Natural killer cell treated with Interleukin-12 subunit alpha and Interleukin-12 subunit beta and Interleukin-15 and Interleukin-18, amount 100 ng/mL, for 72 hours (primary cell): ENCODE measurements around the gene PPP1R9A. TPM values are rescaled to one million over a fixed set of nuclear protein-coding genes. Genes with fewer than 3 reads are reported as not detected.

Source experiments
- ATAC-seq, 2 donors: fragments of 150-1000 bp; cut with Tn5 transposase in 1 of 2; sonication (Bioruptor Pico), chemical (Tn5 transposase) in 1 of 2; 2 replicates each; pipeline ENCODE4 v1.10.0; 2021
- DNase-seq: peaks from one replicate; pipeline ENCODE4 v3.0.0; 2022; ENCODE audit warnings: low spot score
- H3K27ac Mint-ChIP-seq, 2 donors: 1 replicate in 1 of 2; 2 replicates in 1 of 2; pipeline ENCODE4 v1.8.0; 2022; ENCODE audit warnings: mixed read lengths in 2 of 2, mild to moderate bottlenecking in 1 of 2, moderate library complexity in 1 of 2
- H3K27me3 Mint-ChIP-seq, 2 donors: 1 replicate in 1 of 2; 2 replicates in 1 of 2; pipeline ENCODE4 v1.8.0; 2022; ENCODE audit warnings: mixed read lengths in 2 of 2
- H3K36me3 Mint-ChIP-seq: one replicate; pipeline ENCODE4 v1.8.0; 2022; ENCODE audit warnings: mixed read lengths
- H3K4me1 Mint-ChIP-seq, 2 donors: 1 replicate in 1 of 2; 2 replicates in 1 of 2; pipeline ENCODE4 v1.8.0; 2022; ENCODE audit warnings: low read depth in 2 of 2, mixed read lengths in 2 of 2, mild to moderate bottlenecking in 1 of 2
- H3K4me3 Mint-ChIP-seq: one replicate; pipeline ENCODE4 v1.8.0; 2022; ENCODE audit warnings: mixed read lengths
- H3K9me3 Mint-ChIP-seq: 2 replicates; pipeline ENCODE4 v1.8.0; 2022; ENCODE audit warnings: mixed read lengths
- total RNA-seq, 2 donors: library from RNA; stranded (reverse); gene quantifications; one replicate each; pipeline ENCODE4 v1.2.3, GENCODE V29; 2022

The PPP1R9A gene
- total RNA-seq, 2 donors from 2014 or later, result 0.69 to 1.8 TPM

GRCh38 chr7:95250571-95250970 lies 343.2 kb downstream of the PPP1R9A start:
- no peak for DNase-seq
- H3K9me3 Mint-ChIP-seq, result no peaks in the 10 kb centered on the region
- H3K4me3 Mint-ChIP-seq, result no peak overlapping the region
- ATAC-seq, result no peak
- H3K27ac Mint-ChIP-seq, result no peak overlapping the region
- H3K27me3 Mint-ChIP-seq, result peaks cover 0 to 3% of the 10 kb centered on the region in 2 donors
- peaks cover 0 to 5% of the 10 kb centered on the region in 2 donors for H3K4me1 Mint-ChIP-seq
- H3K36me3 Mint-ChIP-seq, result no peaks in the 10 kb centered on the region

GRCh38 chr7:95251966-95252365 lies 344.6 kb downstream of the PPP1R9A start:
- Mint-ChIP-seq H3K36me3 (no peaks in the 10 kb centered on the region), H3K4me3 (no peak overlapping the region), H3K9me3 (no peaks in the 10 kb centered on the region), H3K27ac (no peak overlapping the region), H3K4me1 (peaks cover 0 to 8% of the 10 kb centered on the region in 2 donors), H3K27me3 (no peaks in the 10 kb centered on the region)
- DNase-seq (no peak), ATAC-seq (no peak)

DNA sequence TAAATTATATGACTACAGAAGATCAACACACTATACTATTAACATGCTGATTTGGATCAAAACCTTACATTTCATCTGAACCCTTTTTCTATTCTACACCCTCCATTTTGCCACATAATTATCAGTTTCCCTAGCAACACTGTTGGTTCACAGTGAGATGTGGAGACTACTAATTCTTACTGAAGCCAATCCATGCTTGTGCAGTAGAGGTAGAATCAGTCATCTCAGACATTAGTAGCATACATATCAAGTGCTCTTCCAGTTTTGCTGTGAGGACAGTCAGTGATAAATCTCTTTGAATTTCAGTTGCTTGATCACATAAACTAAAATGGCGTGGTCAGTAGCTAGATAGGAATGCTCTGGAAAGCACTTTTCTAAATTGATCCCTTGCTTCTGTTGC lies 346.6 kb downstream of the PPP1R9A start:
- Mint-ChIP-seq H3K36me3 (no peaks in the 10 kb centered on the region), H3K4me3 (no peak overlapping the region), H3K27me3 (no peaks in the 10 kb centered on the region), H3K9me3 (no peaks in the 10 kb centered on the region), H3K27ac (no peak overlapping the region), H3K4me1 (peaks cover 5 to 8% of the 10 kb centered on the region in 2 donors)
- ATAC-seq (no peak), DNase-seq (no peak)

- ATAC-seq, result peak; percentile 82 to 83
- peaks cover 5 to 8% of the 10 kb centered on the region in 2 donors for H3K4me1 Mint-ChIP-seq
- no peaks in the 10 kb centered on the region for H3K9me3 Mint-ChIP-seq
- H3K27ac Mint-ChIP-seq, result peak overlapping the region; percentile 47
- no peaks in the 10 kb centered on the region for H3K36me3 Mint-ChIP-seq
- no peaks in the 10 kb centered on the region for H3K27me3 Mint-ChIP-seq
- no peak overlapping the region for H3K4me3 Mint-ChIP-seq
- DNase-seq, result no peak
Measured at GRCh38 chr7:95255691-95256090, 348.3 kb downstream of the PPP1R9A start.

DNA sequence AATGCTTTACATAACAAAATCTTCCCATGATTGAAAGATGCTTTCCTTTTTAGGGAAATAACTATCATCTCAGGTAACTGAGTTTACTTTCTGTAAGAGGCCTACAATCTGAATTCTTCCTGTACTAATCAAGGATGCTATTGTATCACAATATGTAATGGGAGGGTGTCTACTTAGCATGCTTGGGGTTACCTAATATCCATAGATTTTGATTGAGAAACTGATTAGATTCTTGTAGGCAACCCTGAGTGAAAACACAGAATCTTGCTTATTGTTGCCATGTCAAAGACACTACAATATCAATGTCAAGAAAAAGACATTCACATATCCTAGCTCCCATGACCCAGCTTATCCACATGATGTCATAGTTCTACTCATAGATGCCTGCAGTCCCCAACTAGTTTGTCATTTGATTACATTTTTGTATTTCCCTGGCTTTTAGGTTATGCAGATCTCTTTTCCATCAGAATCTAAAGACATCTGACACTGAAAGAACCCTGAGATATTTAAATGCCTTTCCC lies 354.6 kb downstream of the PPP1R9A start:
- no peak for DNase-seq
- no peaks in the 10 kb centered on the region for H3K9me3 Mint-ChIP-seq
- H3K36me3 Mint-ChIP-seq, result no peaks in the 10 kb centered on the region
- no peak overlapping the region for H3K27ac Mint-ChIP-seq
- peaks cover 0 to 5% of the 10 kb centered on the region in 2 donors for H3K4me1 Mint-ChIP-seq
- no peaks in the 10 kb centered on the region for H3K27me3 Mint-ChIP-seq
- no peak overlapping the region for H3K4me3 Mint-ChIP-seq
- no peak for ATAC-seq

- Mint-ChIP-seq H3K4me1 (peaks cover 0 to 5% of the 10 kb centered on the region in 2 donors), H3K36me3 (no peaks in the 10 kb centered on the region), H3K27me3 (no peaks in the 10 kb centered on the region), H3K9me3 (no peaks in the 10 kb centered on the region), H3K4me3 (no peak overlapping the region), H3K27ac (no peak overlapping the region)
- no peak for DNase-seq
- no peak for ATAC-seq
Measured at GRCh38 chr7:95262875-95263274, 355.5 kb downstream of the PPP1R9A start.

DNA sequence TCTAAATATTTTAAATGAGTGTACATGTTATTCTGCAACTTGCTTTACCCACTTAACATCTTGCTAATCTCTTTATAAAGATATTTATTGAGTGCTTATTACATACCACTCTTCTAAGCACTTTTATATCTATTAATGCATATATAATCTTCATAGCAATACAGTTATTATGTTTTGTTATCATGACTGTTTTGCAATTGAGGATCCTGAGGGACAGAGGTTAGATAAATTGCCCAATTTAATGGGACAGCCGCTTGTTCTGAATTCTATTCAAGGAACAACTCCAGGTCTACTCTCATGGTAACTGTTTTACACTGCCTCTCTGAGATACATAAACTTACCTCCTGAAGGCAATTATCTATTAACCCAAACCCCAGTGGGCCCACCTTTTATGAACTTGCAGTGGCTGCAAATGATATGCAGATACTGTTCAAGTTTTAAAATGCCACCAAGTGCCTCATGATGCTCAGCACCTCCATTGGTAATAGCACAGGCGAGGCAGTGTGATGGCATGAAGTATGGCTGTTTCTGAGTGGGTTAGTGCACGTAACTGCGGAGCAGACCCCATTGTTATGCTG lies 356.5 kb downstream of the PPP1R9A start:
- Mint-ChIP-seq H3K27me3 (peaks cover 0 to 8% of the 10 kb centered on the region in 2 donors), H3K36me3 (no peaks in the 10 kb centered on the region), H3K4me1 (no peaks in the 10 kb centered on the region), H3K9me3 (no peaks in the 10 kb centered on the region), H3K4me3 (no peak overlapping the region), H3K27ac (no peak overlapping the region)
- DNase-seq (no peak), ATAC-seq (no peak)

DNA sequence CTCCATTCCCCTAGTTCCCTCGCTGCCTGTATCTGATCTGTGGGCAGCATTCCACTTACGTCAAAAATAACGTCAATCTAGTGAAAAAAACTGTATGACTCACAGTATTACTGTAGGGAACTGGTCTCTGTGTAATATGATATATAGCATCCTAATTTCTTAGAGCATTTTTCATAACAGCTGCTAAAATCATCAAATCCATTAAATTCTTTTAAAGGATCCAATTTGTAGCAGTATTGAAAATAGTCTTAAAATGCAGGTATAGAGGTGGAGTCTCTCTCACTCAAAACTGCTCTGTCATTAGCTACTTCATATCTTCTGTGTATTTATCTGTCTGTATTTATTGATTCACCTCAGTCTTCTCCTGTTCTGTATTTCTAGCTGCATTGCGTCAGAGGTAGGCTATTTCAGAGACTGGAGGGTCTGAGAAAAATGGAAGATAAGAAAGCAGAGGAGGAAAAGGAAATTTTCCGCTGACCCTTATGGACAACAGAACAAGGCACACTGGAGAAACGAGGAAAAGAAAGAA lies 357.0 kb downstream of the PPP1R9A start:
- Mint-ChIP-seq H3K9me3 (no peaks in the 10 kb centered on the region), H3K27me3 (peaks cover 0 to 9% of the 10 kb centered on the region in 2 donors), H3K4me1 (no peaks in the 10 kb centered on the region), H3K27ac (no peak overlapping the region), H3K36me3 (no peaks in the 10 kb centered on the region), H3K4me3 (no peak overlapping the region)
- no peak for DNase-seq
- ATAC-seq, result no peak

GRCh38 chr7:95265634-95266033 lies 358.2 kb downstream of the PPP1R9A start:
- Mint-ChIP-seq H3K4me3 (no peak overlapping the region), H3K36me3 (no peaks in the 10 kb centered on the region), H3K9me3 (no peaks in the 10 kb centered on the region), H3K4me1 (no peaks in the 10 kb centered on the region), H3K27ac (no peak overlapping the region), H3K27me3 (peaks cover 0 to 11% of the 10 kb centered on the region in 2 donors)
- no peak for ATAC-seq
- no peak for DNase-seq

DNA sequence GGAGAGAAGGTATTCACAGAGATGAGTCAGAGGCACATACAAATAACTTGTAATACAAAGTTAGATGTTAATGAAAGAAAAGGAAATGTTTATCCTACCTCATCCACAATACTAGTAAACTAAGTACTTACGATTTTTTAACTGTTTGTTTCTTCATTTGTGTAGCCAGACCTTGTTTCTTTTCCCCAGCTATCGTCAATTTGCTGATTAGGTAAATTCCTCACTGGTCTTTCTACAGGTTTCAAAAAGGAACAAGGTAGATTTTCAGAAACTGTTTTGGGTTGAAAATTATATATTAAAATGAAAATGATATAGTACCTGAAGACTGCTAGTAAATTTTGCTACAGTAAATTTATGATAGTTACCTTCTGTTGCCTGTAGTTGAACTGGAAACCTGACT lies 360.4 kb downstream of the PPP1R9A start:
- no peaks in the 10 kb centered on the region for H3K9me3 Mint-ChIP-seq
- no peaks in the 10 kb centered on the region for H3K4me1 Mint-ChIP-seq
- no peak overlapping the region for H3K4me3 Mint-ChIP-seq
- no peaks in the 10 kb centered on the region for H3K36me3 Mint-ChIP-seq
- no peak overlapping the region for H3K27ac Mint-ChIP-seq
- ATAC-seq, result no peak
- DNase-seq, result no peak
- H3K27me3 Mint-ChIP-seq, result peaks cover 2 to 20% of the 10 kb centered on the region in 2 donors

DNA sequence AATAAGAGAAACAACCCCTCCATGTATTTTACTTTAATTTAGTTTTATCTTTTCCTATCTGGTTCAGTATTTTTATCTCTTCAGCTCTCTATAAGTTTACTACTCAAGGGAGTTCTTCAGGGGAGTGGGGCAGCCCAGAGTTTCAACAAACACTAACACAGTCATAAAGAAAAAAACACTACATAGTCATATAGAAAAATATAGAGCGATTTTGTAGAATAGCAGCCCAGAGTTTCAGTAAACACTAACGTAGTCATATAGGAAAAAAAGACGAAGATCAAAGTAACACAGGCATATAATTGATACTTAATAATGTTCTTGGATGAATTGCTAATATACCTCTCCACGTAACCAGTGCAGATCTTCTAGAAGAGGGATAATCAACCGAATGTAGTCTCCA lies 362.2 kb downstream of the PPP1R9A start:
- no peak overlapping the region for H3K4me3 Mint-ChIP-seq
- H3K9me3 Mint-ChIP-seq, result no peaks in the 10 kb centered on the region
- DNase-seq (no peak), ATAC-seq (peak in 1 of 2 donors; percentile 62)
- no peaks in the 10 kb centered on the region for H3K4me1 Mint-ChIP-seq
- peaks cover 2 to 20% of the 10 kb centered on the region in 2 donors for H3K27me3 Mint-ChIP-seq
- no peaks in the 10 kb centered on the region for H3K36me3 Mint-ChIP-seq
- no peak overlapping the region for H3K27ac Mint-ChIP-seq

GRCh38 chr7:95276114-95276513 lies 368.7 kb downstream of the PPP1R9A start:
- Mint-ChIP-seq H3K27ac (no peak overlapping the region), H3K36me3 (no peaks in the 10 kb centered on the region), H3K4me3 (no peak overlapping the region), H3K4me1 (no peaks in the 10 kb centered on the region), H3K27me3 (peaks cover 5 to 11% of the 10 kb centered on the region in 2 donors), H3K9me3 (no peaks in the 10 kb centered on the region)
- ATAC-seq (no peak), DNase-seq (no peak)

DNA sequence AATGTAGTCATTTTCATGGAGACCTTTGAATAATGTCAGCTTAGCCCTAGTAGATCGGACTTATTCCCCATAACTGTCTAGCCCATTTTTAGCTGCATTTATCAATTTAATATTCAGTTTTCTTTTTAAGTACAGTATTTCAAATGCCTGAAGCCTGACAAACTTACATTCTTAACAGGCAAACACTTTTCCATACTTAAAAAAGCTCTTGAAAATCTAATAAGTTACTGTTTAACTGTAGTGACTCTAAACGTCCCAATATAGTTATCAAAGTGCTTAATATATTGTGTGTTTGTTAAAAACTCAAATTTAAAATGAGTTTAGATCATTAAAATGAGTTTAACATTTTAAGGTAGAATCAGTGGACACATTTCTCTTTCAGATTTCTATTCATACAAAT lies 372.0 kb downstream of the PPP1R9A start:
- no peak for ATAC-seq
- H3K27ac Mint-ChIP-seq, result no peak overlapping the region
- no peak for DNase-seq
- peaks cover 3 to 6% of the 10 kb centered on the region in 2 donors for H3K27me3 Mint-ChIP-seq
- H3K4me1 Mint-ChIP-seq, result no peaks in the 10 kb centered on the region
- no peak overlapping the region for H3K4me3 Mint-ChIP-seq
- no peaks in the 10 kb centered on the region for H3K9me3 Mint-ChIP-seq
- H3K36me3 Mint-ChIP-seq, result no peaks in the 10 kb centered on the region

DNA sequence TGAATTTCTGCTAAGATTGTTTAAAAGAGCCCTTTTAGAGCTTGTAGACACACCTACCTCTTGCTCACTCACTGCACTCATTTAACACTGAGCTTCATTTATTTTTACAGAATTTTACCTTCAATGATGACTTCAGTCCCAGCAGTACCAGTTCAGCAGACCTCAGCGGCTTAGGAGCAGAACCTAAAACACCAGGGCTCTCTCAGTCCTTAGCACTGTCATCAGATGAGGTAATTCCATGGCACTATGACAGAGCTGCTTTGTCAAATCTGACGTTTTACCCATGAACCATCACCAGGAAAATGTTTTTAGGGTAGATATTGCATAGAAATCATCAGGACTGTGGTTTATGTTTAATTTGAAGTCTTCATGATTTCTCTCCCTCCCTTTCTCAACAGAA lies 378.7 kb downstream of the PPP1R9A start:
- Mint-ChIP-seq H3K4me1 (peaks cover 4 to 7% of the 10 kb centered on the region in 2 donors), H3K36me3 (no peaks in the 10 kb centered on the region), H3K9me3 (peaks cover 3% of the 10 kb centered on the region), H3K4me3 (no peak overlapping the region), H3K27ac (no peak overlapping the region), H3K27me3 (peaks cover 8 to 26% of the 10 kb centered on the region in 2 donors)
- ATAC-seq, result no peak
- DNase-seq, result no peak
